Measurements from ENCODE around the gene SCGN.

SCGN gene

DNA sequence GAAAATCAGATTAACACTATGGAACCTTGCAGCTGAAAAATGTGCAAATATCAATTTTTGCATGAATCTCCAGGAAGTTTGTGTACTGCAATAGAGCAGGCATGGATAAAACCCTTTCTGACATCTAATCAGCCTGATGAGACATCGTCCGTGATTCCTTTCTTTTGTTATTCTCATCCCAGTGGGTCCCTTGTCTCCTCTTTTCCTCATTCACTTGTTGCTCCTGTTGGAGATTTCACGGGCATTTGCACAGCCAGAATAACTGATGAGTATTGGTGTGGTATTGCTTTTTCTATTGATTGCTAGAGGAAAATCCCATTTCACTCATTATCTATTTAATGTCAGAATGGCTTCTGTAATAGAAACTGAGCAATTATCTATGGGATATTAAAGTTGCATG, 39.9 kb downstream of the SCGN start:
- no peak for DNase-seq

DNA sequence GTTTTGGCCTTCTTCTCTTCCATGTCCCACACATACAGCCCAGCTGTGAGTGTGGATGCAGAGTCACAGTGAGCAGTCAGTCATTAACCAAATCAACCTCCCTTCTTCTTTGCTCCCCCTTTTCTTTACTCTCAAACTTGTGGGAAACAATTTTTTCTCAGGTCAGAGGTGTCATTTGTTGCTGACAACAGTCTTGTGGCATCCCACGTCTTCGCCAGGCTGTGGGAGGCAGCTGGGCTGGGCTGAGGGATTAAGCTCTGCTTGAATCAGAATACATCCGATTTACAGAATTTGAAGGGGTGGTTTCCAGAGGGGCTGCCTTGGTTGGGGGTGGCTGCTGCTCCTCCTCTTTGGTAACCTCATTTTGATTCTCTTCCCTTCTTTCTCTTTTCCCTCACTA, 40.5 kb downstream of the SCGN start:
- no peak for DNase-seq

DNA sequence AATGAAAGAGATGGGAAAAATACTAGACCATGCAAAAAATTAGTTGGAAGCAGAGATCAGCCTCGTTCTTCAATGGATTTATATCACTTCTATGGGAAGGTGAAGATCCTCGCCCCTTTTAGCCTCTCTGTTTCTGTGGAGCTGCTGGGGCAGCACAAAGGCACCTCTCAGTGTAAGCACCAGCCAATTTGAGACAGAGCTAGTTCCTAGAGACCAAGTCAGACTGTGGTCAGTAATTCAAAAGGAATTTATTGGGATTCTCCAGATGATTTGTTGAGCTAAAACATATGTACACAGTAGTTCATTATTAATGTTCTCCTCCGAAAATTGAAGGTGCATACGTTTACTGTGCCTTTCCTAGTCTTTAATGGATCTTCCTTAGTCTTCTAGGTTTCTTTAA, 42.4 kb downstream of the SCGN start:
- DNase-seq = no peak

DNA sequence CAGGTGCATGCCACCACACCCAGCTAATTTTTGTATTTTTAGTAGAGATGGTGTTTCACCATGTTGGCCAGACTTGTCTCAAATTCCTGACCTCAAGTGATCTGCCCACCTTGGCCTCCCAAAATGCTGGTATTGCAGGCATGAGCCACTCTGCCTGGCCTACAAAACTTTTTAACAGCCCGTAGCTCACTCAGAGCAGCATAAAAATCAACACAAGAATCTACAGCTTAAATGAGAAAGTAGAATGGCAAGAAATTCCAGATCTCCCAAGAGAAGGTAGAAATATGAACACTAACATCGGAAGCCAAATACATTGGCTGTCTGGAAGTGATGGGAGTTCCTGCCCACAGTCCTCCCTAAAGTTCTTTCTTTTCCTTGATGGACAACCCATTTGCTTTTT, 43.7 kb downstream of the SCGN start:
- DNase-seq = no peak

DNA sequence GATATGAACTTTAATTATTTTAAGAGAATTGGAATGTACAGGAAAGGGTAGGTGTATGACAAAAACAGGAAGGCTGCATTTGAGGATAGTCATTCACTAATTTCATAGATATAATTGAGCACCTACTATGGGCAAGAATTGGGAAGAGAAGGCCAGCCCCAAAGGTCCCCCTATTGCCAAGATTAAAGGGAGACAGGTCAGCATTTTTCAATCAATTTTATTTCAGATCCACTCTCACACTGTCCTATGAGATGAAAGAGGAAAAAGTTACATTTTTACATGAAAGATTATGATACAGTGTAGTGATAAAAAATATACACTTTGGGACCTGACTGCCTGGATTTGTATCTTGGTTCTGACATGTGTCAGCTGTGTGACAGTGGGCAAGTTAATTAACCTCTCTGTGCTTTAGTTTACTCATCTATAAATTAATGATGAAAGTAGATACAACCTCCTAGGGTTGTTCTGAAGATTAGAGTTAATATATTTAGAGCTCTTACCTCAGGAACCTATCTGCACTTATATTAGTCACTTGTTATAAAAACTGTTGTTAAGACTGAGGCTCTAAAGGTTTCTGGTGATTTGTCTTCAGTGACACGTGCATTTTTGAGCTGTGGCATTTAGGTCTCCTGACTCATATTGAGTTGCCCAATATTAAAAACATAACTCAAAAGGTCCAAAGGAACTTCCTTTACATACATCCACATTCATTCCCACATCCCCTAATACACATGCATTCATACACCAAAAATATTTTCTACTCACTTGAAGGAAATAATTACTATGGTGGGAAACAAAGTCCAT, 45.7 kb downstream of the SCGN start:
- DNase-seq = no peak

DNA sequence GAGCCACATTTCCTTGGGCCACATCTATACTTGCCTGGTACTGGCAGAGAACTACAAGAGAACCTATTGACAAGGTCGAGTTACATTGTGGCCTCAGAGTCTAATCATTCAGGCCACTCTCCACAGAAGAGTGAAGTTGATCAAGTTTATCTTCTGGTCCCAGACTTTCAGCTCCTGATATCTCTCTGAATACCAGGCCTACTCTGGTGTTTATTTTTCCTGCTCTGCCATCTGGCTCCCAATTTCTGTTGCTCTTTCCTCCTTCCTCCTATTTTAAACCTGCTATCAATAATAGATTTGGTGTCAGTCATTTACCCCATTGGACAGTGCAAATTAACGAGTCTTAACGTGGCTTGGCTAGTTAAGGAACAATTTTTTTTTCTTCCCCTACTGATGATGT, 46.6 kb downstream of the SCGN start:
- DNase-seq = no peak

DNA sequence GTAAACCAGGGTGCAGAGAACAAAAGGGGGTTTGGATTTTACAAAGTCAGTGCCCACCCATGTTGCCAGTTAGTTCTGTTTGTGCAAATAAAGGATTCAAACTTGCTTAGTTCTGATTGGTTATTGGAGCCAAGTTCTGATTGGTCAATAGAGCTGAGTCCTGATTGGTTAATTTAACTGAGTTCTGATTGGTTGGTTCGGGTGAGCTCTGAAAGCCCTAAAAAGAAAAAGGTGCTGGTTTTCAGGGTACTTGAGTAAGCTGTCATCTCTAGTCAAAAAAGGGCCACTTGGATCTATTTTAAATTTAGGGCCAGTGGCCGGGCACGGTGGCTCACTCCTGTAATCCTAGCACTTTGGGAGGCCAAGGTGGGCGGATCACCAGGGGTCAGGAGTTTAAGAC, 47.6 kb downstream of the SCGN start:
- no peak for DNase-seq

DNA sequence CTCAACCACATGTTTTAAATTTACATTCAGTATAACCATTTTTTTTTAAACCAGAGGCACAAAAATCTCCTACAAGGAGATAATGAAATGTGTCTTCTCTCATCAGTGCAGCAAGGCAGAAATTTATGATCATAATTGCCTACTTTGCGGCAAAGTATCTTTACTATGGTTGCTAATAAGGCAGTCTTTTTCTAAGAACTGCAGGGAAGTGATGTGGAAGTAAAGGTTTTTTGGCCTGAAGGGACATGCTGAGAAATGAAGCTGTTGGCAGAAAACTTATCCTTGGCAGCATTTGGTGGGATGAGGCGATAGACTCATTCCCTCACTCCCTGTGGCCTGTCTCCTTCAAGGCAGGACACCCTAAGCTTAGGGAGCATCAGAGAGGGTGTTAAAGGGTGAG, 48.7 kb downstream of the SCGN start:
- DNase-seq = no peak

DNA sequence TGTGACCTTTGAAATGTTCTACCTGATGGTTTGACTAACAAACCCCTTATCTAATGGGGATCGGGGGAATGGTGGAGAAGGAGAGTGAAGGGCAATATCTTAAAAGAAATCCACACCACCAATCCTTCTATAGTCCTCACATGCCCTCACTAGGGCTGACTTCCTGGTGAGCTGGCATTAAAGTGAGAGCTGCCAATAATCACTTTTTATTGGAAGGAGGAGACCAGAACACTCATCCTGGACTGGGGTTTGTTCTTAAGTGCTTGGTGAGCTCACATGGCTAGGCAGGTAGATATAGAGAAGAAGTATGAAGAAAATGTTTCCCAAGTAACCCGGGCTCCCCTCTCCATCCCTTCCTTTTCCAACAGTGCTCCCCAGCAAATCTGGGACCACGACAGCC, 49.8 kb downstream of the SCGN start:
- DNase-seq = no peak

DNA sequence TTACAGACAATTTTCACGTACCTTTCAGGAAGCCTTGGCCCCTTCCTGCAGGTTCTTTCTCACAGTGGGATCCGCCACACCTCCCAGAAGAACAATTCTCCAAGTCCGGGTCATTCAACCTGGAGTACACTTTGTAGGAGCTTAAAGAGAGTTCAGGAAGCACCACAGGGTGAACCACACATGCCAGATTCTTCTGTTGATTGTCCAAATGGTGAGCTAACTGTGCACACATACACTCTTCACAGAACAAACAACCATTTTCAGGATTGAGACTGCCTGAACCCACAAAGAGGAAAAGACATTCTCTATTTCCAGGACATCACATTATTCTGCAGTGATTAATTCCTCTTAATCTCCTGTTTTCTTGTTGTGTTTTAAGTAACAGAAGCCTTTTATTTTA, 51.0 kb downstream of the SCGN start:
- DNase-seq = no peak

DNA sequence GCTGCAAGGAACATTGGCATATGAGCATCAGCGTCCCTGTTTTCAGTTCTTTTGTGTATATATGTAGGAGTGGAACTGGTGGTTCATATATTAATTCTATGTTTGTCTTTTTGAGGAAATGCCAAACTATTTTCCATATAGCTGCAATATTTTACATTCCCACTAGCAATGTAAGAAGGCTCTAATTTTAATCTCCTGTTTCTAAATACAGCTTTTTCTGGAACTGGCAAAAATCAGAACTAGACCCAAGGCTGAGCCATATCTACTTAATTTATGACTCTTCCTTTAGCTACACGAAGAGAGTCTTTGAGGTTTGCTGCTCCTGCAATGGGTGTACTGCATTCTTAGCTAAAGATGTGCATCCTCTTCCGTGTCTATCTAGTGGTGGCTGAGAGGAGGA, 52.0 kb downstream of the SCGN start:
- no peak for DNase-seq

DNA sequence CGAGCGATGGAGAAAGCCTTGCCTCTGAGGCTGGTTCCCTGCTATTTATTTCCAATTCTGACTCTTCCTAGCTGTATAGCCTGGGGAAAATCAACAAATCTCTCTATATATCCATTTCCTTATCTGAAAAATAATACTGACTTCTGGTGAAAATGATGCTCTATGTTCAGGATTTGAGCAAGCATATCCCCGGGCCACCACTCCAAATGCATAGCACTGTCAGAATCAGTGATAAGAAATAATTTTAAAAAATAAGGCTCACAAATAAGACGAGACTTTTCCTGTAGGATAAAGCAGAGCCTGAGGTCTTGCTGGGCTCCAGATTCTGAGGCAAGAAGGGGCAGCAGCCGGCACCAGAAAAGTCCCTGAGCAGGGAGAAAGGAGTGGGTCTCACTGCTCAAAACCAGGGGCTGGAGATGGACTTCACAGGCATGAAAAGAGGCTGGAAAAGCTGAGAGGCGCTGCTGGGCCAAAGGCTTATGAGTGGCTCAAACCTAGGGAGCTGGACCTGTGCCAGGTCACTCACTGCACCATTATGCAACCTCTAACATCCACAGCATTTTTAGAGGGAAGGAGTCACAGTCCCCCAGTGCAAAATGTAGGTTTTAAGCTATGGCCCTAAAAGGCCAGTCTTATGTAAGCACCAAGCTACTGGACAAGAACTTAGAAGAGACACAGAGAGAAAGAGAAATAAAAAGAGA, 54.4 kb downstream of the SCGN start:
- no peak for DNase-seq

DNA sequence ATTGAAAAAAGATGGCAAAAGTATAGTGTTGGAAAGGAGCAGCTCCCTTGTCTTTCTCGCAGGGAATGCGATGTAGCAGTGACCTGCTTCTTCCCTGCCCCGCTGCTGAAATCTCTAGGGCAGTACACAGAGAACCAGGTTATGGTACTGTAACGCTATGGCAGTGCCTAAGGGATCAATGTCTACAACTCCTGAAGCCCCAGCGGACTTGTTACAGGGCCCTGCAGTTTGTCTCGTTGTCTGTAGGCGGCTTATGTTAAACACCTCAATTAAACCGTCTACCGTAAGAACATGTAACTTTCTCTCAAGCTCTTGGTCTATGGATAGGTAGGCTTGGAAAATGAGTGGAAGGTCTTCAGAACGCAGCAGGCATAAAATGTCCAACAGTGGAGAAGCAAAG, 57.7 kb downstream of the SCGN start:
- DNase-seq = no peak

DNA sequence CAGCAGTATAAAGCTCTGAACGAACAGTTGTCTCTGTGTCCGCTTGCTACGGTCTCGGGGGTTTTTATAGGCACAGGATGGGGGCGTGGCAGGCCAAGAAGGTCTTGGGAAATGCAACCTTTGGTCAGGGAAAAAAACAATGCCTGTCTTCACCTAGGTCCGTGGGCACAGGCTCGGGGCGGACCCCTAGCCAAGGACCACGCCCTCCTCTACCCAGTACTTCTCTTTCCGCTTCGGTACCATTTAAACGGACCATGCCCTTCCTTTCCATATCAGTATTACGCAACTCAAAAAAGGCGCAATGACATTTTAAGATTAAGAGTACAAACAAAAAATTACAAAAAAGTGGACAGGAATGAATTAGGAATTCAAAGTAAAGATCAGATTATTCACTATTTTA, 58.3 kb downstream of the SCGN start:
- no peak for DNase-seq

DNA sequence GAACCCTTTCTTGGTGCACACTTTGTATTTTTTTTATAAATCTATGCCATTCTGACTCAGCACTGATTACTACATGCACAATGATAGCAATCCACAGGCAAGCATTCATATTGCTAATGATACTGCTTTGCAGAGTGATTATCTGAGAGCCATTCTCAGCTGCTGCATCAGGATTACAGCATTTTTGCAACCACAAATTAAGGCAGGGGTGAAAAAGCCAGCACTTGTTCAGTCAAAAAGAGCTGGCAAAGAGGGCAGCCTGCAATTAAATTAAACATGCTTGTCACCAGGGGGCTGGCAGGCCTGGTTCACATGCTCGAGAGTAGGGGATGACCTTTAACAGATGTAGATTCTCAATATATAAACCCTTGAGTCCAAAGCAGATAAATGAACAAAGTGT, 61.8 kb downstream of the SCGN start:
- DNase-seq = no peak

DNA sequence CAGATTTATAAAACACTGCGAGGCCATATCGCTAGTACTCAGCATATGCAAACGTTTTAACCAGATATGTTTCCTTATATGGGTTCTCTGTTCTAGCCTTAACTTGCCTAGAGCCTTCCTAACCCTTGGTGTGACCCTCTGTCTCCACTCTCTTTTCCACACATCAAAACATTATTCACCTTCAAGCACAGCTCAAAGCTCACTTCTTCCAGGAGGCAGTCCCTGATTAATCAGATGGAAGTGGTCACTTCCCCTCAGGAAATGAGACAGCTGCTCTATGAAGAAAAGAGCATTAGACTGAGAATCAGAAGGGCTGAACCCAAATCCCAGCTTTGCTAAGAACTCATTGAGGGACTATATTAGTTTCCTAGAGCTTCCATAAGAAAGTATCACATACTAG, 62.8 kb downstream of the SCGN start:
- no peak for DNase-seq

DNA sequence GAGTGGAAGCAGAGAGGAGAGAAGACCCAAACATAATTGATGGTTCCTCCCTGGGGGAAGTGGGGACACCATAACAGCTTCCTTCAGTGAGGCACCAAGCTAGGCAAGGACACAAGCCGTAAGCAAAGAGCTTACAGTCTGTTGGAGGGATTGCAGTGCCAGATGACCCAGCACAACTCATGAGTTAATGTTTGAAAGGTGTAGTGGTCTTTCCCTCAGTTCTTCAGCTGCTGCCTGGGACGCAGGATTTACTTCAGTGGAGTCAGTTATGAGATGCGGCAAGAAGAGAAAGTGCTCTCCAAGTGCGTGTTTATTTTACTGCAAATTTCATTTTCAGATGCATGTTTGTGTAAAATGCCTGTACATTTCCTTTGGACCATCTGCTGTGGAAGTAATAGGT, 63.8 kb downstream of the SCGN start:
- DNase-seq = no peak

DNA sequence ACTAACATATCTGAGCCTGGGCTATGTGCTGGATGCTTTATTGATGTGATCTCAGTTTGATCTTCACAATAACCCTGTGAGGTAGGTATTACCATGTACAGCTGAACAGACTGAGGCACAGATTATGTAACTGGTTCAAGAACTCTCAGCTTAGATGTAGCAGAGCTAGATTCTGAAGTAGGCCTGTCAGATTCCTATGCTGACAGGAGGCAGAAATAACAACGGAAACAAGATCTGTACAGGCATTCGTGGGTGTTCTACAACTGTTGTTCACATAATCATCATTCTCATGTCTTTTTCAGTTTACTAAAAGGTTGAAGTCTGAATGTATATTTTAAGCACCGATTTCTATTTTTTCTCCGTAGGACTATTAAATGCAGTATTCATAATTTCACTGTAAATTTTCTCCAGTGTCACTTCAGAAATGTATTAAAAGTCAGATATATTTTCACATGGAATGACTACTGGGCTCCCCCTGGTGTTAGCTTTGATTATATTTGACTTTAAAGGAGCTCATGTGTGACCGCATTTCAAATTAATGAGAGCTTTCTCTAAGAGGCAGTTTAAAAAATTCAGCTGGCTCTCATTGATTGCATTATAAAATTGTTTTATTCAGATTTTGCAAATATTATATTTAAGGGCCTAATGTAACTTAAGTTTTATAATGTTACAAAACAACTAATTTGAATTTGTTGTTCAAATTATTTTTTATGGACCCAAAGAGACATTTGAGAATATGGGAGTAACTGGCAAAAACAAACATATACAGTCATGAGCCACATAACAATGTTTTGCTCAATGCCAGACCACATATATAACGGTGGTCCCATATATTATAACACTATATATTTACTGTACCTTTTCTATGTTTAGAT, 66.1 kb downstream of the SCGN start:
- DNase-seq = no peak

DNA sequence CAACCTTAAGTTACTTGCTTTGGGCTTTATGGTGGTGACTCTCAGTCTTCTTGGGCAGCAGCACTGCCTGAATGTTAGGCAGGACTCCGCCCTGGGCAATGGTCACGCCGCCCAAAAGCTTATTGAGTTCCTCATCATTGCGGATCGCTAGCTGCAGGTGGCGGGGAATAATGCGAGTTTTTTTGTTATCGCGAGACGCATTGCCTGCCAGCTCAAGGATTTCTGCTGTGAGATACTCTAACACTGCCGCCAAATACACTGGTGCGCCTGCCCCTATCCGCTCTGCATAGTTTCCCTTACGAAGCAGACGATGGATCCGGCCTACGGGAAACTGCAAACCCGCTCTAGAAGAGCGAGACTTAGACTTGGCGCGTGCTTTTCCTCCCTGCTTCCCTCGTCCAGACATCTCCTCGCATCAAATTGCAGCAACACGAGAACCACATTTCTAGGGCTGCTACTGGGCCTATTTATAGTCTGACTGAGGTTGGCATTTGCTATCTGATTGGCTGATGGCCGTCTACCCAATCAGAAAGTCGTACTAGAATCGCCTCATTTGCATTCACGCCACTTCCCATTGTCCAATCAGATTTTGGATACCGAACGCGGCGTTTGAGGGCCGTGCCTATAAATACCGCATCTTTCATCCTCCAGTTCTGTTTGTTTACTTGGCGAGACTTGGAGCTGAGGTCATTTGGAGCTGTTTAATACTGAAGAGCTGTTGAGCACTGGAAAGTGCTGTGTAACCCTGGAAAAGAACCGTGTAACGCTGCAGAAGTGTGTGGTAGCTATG, 74.3 kb downstream of the SCGN start:
- DNase-seq = no peak

DNA sequence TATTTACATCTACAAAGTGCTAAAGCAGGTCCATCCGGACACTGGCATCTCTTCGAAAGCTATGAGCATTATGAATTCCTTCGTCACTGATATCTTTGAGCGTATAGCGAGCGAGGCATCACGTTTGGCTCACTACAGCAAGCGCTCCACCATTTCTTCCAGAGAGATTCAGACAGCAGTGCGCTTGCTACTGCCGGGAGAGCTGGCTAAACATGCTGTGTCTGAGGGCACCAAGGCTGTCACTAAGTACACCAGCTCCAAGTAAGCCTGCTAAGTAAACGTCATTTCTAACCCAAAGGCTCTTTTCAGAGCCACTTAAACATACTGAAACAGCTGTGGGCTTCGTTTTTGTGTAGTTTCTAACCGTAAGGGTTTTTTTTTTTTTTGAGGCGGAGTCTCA, 75.0 kb downstream of the SCGN start:
- no peak for DNase-seq

DNA sequence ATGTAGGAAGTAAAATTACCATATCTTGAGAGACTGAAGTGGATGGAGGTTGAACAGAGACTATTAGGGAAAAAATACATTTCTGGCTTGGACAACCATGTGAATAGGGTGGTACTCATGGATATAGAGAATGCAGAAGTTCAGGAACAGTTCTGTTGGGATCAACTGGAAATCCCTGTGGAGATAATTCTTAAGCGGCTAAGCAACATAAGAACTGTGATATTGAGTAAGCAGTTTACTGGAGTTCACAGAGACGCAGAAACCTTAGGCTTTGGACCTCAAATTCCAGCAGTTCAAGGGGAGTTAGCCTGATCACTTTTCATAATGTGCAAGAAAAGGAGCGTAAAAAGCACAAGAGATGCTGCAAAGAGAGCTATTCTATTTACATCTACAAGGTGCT, 78.9 kb downstream of the SCGN start:
- DNase-seq = no peak

DNA sequence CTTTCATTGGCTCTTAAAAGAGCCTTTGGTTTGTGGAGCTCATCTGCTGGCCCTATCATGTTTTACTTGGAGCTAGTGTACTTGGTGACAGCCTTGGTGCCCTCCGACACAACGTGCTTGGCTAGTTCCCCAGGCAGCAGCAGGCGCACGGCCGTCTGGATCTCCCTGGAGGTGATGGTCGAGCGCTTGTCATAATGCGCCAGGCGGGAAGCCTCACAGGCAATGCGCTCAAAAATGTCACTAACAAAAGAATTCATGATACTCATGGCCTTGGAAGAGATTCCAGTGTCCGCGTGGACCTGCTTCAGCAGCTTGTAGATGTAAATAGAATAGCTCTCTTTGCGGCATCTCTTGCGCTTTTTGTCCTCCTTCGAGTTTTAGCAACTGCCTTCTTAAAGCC, 79.7 kb downstream of the SCGN start:
- DNase-seq = no peak

All from activated CD4-positive, alpha-beta T cell treated with anti-CD3 and anti-CD28 coated beads for 4 hours (primary cell).